Coronary artery (tissue), 2 donors: Measurements from ENCODE around the gene MYL12B.
"Not testable (repeated sequence)": the region's sequence is repeated elsewhere in the genome, so short reads cannot be mapped to it uniquely, and the experiment has no call there.

Experiments
- DNase-seq: peaks from one replicate; pipeline ENCODE4 v3.0.0-alpha.2; 2017; ENCODE audit warnings: low spot score
- H3K27ac ChIP-seq, 2 donors: fragments of 200-600 bp; sonication (generic); one replicate each; pipeline ENCODE4 v1.5.1; 2016 to 2019
- H3K4me3 ChIP-seq: fragments of 200-600 bp; sonication (generic); 2 replicates; pipeline ENCODE4 v1.5.1; 2016; ENCODE audit warnings: mild to moderate bottlenecking, moderate library complexity
- CTCF ChIP-seq: fragments of 200-600 bp; sonication (generic); IDR thresholded peaks from one replicate; pipeline ENCODE4 v1.5.1; 2019; ENCODE audit warnings: antibody characterized with exemption

Gene MYL12B

GRCh38 chr18:3269241-3269913 lies 7.4 kb downstream of the MYL12B start:
- peak overlapping the region in 1 of 2 donors; percentile 46 for H3K27ac ChIP-seq
- TF ChIP-seq CTCF = no peak
- no peak overlapping the region for H3K4me3 ChIP-seq
- DNase-seq = no peak

- TF ChIP-seq CTCF = no peak
- Histone ChIP-seq H3K4me3 (no peak overlapping the region), H3K27ac (no peak overlapping the region)
- no peak for DNase-seq
Observed at GRCh38 chr18:3269914-3270299, 8.0 kb downstream of the MYL12B start.

- H3K27ac ChIP-seq = no peak overlapping the region
- TF ChIP-seq CTCF = no peak
- no peak overlapping the region for H3K4me3 ChIP-seq
- DNase-seq = no peak
Observed at GRCh38 chr18:3273042-3273441, 11.1 kb downstream of the MYL12B start.

- not testable (repeated sequence) for DNase-seq, H3K27ac ChIP-seq, H3K4me3 ChIP-seq
Observed at GRCh38 chr18:3277643-3278213, 15.8 kb downstream of the MYL12B start.

- no peak overlapping the region for H3K27ac ChIP-seq
- no peak for DNase-seq
- no peak for TF ChIP-seq CTCF
- no peak overlapping the region for H3K4me3 ChIP-seq
Observed at GRCh38 chr18:3279201-3280185, 17.6 kb downstream of the MYL12B start.

- H3K4me3 ChIP-seq = no peak overlapping the region
- peak; percentile 45 for TF ChIP-seq CTCF
- no peak overlapping the region for H3K27ac ChIP-seq
- no peak for DNase-seq
Observed at GRCh38 chr18:3281456-3282400, 19.8 kb downstream of the MYL12B start.
